Dermis microvascular lymphatic vessel endothelial cell (primary cell): Measurements from ENCODE around the gene SNAPIN. TPM values are rescaled to one million over a fixed set of nuclear protein-coding genes. Genes with fewer than 3 reads are reported as not detected.

Source experiments
- DNase-seq, 2 donors: peaks; one replicate each; pipeline versions ENCODE4 v3.0.0 to v3.0.0-alpha.2; 2010; ENCODE audit warnings: low read depth in 2 of 2
- total RNA-seq: library from RNA; depleted of rRNA; stranded (reverse); fragments of >200 nt; gene quantifications from 2 replicates; pipeline ENCODE4 v1.2.1, GENCODE V29; 2014

SNAPIN gene
- total RNA-seq, 1 donor from 2014 or later: 55.5 TPM

DNA sequence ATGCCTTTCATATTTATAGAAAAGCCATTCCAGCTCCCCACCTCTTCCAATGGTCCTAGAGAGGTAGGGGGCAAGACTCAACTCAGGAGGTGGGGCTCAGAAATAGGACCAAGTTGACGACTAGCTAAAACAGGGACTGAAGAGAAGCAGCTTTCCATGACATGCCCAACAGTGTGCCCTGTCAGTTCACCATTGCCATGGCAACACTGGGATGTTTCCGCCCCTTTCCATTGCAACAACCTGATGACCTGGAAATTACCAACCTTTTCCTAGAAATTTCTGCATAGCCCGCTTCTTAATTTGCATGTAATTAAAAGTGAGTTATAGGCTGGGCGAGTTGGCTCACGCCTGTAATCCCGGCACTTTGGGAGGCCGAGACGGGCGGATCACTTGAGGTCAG lies 47.0 kb downstream of the SNAPIN start:
- DNase-seq: no peak

DNA sequence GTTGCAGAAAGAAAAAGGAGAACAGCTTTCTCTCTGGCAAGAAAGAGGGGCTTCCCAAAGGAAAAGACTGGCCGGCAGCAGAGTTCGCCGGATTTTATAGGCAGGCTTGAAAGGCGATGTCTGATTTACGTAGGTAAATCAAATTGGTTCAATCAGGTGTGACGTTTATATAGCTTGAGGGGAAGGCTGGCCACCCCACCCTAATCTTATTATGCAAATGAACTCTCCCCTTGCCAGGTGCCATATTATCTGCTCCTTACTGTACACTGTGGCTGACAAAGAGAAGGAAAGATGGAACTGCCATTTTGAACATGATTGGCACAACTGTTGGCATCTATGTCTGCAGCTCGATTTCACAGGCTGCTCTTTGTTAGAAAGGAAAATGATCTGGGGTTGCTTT lies 52.5 kb downstream of the SNAPIN start:
- DNase-seq: no peak

Other genes with a start within 250 kb of the SNAPIN start
- gene S100A7A, start 242.2 kb upstream of the SNAPIN start, total RNA-seq: not detected in 2 replicates
- gene S100A7, start 198.1 kb upstream of the SNAPIN start, total RNA-seq: not detected in 2 replicates
- gene S100A6, start 122.7 kb upstream of the SNAPIN start, total RNA-seq: 377 and 1,309 TPM in 2 replicates
- not detected in 2 replicates for gene S100A5, start 117.8 kb upstream of the SNAPIN start, total RNA-seq
- 2.0 and 35.9 TPM in 2 replicates for gene S100A4, start 112.9 kb upstream of the SNAPIN start, total RNA-seq
- gene S100A3, start 109.4 kb upstream of the SNAPIN start, total RNA-seq: 0.38 and 2.3 TPM in 2 replicates
- 0.76 and 2.2 TPM in 2 replicates for gene S100A2, start 92.9 kb upstream of the SNAPIN start, total RNA-seq
- gene S100A16, start 45.6 kb upstream of the SNAPIN start, total RNA-seq: 429 and 594 TPM in 2 replicates
- 0.13 and 0.51 TPM in 2 replicates for gene S100A14, start 42.4 kb upstream of the SNAPIN start, total RNA-seq
- gene S100A13, start 31.2 kb upstream of the SNAPIN start, total RNA-seq: 124 and 129 TPM in 2 replicates
- not detected in 2 replicates for gene S100A1, start 30.3 kb upstream of the SNAPIN start, total RNA-seq
- gene CHTOP, start 24.6 kb upstream of the SNAPIN start, total RNA-seq: 20.7 and 23.1 TPM in 2 replicates
- gene ILF2, start 12.3 kb downstream of the SNAPIN start, total RNA-seq: 206 and 207 TPM in 2 replicates
- 9.4 and 50.6 TPM in 2 replicates for gene NPR1, start 20.0 kb downstream of the SNAPIN start, total RNA-seq
- 16.4 and 20.7 TPM in 2 replicates for gene INTS3, start 69.3 kb downstream of the SNAPIN start, total RNA-seq
- gene SLC27A3, start 116.7 kb downstream of the SNAPIN start, total RNA-seq: 30.4 and 56.1 TPM in 2 replicates